HG02759 (cell line): ENCODE measurements around the gene NCAM1.

Experiments used
- ATAC-seq: cut with Tn5 transposase; IDR thresholded peaks from one replicate; pipeline ENCODE4 v1.9.1; 2021; ENCODE audit warnings: mild to moderate bottlenecking, moderate library complexity; ENCODE audit not compliant: unreplicated experiment

The NCAM1 gene

GRCh38 chr11:113124578-113124977 is 163.4 kb downstream of the NCAM1 start:
- no peak for ATAC-seq

- ATAC-seq, result no peak
Observed at GRCh38 chr11:113129261-113129992, 168.2 kb downstream of the NCAM1 start.

GRCh38 chr11:113131036-113131775 is 170.0 kb downstream of the NCAM1 start:
- ATAC-seq, result no peak

- ATAC-seq, result no peak
Observed at GRCh38 chr11:113133071-113133470, 171.9 kb downstream of the NCAM1 start.

DNA sequence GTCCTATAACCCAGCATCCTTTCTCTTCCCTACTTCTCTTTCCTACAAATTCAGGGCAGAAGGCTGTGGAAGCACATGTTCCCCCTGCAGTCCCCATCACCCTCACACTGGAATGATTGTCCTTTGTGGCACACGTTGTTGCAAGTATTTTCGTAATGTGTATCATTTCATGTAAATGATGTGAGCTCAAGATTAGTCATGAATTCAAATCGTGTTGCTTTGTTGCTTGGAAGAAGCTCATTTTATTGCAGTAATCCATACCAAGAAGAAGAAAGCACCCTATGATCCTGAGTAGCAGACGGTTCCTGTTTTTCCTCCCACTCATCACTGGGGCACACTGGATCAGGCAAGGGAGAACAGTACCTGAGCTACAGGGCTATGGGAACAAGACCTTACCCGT is 173.4 kb downstream of the NCAM1 start:
- no peak for ATAC-seq

- no peak for ATAC-seq
Observed at GRCh38 chr11:113137713-113138529, 176.7 kb downstream of the NCAM1 start.

- no peak for ATAC-seq
Observed at GRCh38 chr11:113138731-113139130, 177.5 kb downstream of the NCAM1 start.

- ATAC-seq, result no peak
Observed at GRCh38 chr11:113141010-113141409, 179.8 kb downstream of the NCAM1 start.

- no peak for ATAC-seq
Observed at GRCh38 chr11:113142508-113142907, 181.3 kb downstream of the NCAM1 start.

DNA sequence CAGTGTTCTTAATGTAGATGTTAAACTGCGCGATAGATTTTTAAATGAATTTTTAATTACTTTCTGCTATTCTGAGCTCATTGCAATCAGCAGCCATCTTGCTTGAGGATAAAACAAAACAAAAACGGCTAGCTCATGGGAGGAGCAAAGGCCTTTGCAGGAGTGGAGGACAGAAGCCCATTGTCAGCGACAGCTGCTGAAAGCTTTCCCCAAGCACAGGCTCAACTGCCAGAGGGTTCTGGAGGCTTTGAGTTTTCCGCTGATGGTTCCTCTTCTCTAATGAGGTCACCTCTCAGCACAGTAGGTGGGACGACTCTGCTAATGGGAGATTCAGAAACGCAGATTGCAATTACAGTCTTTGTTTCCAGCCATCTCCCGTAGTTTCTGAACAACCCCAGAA is 186.0 kb downstream of the NCAM1 start:
- ATAC-seq, result no peak

DNA sequence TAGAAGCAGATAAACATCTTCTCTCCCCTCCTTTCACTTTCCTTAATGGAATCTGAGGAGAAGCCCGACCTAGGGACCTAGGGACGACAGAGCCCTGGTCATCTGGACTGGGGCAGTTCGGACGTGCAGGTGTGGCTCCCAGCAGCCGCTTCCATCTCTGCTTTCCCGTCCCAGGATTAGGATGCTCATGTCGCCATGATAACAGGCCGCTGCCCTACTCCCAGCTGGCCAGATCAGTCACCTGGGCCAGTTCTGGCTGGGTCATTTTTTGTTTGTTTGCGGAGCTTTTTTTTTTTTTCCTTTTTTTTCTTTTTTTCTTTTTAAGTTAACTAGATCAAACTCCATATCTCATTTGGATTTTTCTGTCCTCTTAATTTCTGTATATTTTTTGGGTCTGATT is 186.9 kb downstream of the NCAM1 start:
- ATAC-seq, result no peak

GRCh38 chr11:113148652-113149051 is 187.4 kb downstream of the NCAM1 start:
- no peak for ATAC-seq

- no peak for ATAC-seq
Observed at GRCh38 chr11:113151521-113151920, 190.3 kb downstream of the NCAM1 start.

DNA sequence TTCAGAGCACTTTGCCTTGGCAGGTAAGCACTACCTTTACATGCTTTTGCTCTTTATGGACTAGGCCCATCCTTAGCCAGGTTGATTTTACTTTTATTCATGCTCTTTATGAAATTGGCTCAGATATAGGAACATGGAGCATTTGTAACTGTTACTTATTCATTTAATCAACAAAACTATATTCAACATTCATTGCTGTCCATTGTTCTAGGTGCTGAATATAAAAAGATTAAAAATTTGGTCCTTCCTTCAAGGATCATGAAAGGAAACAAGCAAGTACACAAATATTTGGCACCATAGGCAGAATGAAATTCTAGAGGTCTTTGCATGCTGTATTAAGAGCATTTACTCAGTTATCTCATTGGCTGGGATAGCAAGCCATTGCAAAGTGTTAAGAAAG is 191.3 kb downstream of the NCAM1 start:
- ATAC-seq, result no peak

- ATAC-seq, result no peak
Observed at GRCh38 chr11:113153847-113154246, 192.6 kb downstream of the NCAM1 start.

DNA sequence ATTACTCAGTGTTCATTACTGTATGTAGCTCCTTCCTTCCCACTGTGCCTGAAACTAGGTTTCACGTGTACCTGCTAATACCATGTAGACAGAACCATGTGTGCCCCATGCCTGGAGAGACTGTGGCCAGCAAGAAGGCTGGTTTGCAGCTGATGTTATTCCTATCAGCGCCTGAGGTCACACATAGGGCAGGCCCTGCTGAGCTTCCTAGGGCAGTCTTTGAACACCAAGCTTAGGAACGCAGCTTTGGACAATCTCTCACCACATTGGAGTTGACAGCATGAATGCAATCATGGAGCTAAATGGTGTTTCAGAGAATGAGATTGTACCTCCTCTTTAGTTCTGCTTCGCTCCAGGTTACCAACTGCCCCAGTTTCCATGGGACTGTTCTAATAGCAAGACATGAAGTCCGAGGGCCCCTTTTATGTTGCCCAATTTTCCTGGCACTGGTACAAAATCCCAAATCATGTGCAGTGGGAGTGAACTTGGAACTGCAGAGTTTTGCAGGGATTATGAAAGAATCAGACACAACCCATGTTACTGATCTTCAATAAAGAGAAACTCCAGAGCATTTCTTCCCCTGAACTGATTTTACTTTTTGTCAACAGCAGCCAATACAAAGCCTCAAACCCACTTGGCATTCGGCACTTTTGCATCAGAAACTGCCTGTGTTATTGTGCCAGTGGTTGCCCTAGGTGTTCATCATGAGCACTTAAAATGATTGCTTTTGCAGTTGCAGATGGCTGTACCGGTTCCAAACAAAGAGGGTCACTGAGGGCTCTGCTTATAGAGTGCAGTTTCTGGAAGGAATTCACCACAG is 199.0 kb downstream of the NCAM1 start:
- ATAC-seq, result no peak

GRCh38 chr11:113160808-113161124 is 199.5 kb downstream of the NCAM1 start:
- ATAC-seq, result no peak

DNA sequence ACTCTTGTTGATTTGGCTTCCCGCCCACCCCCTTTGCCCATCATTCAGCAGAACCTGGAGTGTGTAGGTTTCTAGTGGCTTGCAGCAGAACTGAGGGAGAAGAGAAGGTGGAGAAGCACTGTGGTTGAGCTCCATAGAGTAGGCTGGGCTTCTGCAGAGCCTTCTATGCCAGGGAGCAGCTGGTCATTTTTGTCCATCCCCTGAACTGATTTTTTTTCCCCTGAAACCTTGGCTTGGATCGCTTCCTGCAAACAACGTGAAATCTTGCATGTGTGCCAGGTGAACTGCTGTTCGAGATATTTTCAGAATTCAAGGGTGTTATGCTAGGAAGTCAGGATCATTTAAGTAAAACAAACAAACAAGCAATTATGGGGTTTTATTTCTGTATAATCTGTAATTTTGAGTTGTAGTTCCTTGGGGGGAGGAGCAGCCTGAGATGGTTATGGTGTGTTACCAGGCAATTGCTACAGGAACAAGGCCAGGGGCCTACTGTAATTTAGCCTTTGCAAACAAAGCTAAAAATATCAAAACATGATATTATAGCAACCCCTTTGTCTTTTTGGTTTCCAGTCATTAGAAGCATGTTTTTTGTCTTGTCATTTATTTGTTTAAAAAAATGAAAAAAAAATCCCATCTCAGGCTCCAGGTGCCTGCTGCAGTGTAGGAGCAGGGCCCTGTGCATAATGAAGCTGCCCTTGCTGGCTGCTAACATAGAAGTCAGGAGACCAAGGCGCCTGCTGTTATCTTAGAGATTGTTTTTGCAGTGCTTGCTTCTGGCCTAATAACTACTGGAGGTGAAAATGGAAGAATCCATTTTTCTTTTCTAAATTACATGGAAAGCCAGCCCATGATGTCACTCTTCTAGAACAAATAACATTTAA is 200.7 kb downstream of the NCAM1 start:
- ATAC-seq, result no peak

- ATAC-seq, result no peak
Observed at GRCh38 chr11:113162592-113162962, 201.4 kb downstream of the NCAM1 start.
